CD4-positive, alpha-beta T cell treated with Interleukin-17A for 4 hours (primary cell): ENCODE results near the gene RPRML.
"Not testable (repeated sequence)": the region's sequence is repeated elsewhere in the genome, so short reads cannot be mapped to it uniquely, and the experiment has no call there.

Experiments used
- DNase-seq: peaks from one replicate; pipeline ENCODE4 v3.0.0-alpha.2; 2020; ENCODE audit warnings: mixed read lengths

RPRML gene

DNA sequence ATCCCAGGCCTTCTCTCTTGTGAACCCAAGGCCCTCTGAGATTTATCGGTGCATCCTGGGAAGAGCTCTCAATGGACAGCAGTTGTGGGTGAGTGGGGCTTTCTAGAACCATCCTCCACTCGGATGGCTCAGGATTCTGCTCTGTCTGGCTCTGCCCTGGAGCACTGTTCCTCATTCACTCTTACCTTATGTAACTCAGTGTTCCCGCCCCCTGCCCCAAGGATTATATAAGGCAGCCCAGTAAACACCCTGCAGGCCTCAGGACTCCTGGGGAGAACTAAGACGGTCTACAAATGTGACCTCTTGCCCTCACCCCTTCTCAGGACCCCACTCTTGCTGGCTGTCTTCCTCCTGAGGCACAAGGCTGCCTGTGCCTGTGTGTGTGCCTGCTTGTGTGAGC is 3.8 kb downstream of the RPRML start:
- DNase-seq: no peak

DNA sequence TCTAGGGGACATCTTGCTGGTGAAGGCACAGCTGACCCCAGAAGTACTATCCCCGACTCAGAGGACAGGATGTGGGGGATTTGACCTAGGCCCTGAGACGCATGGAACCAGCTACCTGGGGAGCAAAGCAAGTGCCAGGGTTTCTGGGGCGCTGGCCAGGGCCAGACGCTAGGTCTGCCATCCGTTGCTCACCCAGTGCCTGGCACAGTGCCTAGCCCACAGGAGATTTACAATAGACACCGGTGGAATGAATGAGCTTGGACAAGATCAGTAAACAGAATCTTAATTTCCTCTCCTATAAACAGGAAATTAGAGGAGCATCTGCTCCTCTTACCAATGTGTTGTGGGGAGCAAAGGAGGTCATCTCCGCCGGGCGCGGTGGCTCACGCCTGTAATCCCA is 5.0 kb downstream of the RPRML start:
- DNase-seq: no peak

DNA sequence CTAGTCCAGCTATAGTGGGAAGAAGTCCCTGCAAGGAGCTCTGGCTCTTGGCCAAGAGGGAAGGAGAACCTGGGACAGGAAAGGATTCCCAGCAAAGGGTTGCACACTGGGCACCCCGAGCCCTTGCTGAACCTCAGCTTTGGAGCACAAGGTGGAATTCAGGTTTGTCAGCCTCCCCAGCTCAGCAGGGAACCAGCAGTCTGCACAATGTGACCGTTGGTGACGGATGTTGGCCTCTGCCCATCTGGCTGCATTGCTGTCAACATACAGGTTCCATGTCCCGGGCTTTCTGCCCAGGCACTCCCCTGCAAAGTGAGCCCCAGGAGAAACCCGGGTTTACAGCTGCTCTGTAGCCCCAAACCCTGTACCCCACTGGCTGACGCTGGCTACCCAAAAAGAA is 6.7 kb downstream of the RPRML start:
- no peak for DNase-seq

DNA sequence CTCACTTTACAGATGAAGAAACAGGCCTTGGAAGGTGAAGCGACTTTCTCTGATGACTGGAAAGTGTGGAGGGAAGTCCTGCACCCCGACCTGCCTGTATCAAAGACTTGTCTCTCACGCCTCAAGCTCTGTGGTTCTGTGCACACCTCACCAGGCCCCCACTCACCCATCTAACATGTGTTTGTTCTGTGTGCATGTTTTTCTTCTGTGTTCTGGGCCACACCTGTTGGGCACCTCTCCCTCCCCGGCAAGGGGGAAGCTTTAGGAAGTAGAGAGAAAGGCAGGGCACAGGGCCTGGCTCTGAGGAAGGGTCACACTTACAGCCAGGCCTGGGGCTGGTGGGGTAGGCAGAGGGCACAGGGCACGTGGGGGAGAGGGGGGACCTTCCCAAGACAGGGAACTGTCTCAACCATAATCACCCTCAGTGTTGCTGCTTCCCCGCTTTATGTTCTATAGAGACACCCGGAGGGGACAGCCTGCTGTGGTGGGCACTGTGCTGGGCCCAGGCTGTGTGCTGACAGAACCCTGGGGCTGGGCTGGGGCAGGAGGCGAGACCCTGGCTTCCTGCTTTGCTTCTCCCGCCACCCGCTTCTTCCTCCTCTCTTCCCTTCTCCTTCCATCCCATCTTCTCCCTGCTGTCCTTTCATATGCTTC is 7.3 kb downstream of the RPRML start:
- DNase-seq: no peak

DNA sequence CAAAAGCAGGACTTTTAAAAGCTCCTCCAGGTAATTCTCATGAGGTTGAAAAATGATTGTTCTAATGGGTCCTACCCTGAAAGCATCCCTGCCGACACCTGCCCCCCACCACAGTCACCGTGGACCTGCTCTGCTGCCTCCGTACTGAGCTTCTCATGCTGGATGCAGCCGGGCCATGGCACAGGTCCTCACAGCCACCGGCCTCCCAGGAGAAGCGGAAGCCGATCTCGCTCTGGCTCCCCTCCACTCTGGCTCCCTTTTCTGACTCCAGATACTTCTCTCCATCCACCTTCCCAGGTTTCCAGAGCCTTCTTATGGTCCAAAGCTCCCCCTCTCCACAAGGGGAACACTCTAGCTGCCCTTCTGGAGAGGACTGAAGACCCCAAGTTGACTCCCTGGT is 10.2 kb downstream of the RPRML start:
- no peak for DNase-seq

DNA sequence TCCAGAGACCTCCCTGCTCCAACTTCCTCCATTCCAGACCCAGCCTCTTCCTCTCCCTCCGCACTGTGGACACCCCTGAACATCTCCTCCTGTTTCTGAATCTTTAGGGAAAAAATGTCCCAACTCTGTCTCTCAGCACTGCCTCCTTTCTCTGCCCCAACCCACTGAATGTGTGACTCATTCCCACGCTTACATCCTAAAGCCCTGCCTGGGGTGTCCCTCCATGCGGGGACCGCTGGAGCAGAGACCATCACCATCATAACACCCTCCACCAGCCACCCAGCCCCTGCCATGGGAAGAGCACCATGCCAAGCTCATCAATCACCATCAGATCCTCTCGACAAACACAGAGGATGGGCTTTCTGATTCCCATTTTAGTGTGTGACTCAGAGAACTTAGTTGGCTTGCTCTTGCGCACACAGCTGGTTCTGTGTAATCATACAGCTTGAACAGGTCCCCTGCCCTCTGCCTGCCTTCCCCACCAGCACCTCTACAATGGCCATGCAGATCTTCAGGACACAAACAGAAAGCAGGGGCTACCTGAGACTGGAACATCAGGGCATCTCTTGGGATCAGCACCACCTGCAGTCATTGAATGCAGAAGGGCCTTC is 10.7 kb downstream of the RPRML start:
- DNase-seq: no peak

DNA sequence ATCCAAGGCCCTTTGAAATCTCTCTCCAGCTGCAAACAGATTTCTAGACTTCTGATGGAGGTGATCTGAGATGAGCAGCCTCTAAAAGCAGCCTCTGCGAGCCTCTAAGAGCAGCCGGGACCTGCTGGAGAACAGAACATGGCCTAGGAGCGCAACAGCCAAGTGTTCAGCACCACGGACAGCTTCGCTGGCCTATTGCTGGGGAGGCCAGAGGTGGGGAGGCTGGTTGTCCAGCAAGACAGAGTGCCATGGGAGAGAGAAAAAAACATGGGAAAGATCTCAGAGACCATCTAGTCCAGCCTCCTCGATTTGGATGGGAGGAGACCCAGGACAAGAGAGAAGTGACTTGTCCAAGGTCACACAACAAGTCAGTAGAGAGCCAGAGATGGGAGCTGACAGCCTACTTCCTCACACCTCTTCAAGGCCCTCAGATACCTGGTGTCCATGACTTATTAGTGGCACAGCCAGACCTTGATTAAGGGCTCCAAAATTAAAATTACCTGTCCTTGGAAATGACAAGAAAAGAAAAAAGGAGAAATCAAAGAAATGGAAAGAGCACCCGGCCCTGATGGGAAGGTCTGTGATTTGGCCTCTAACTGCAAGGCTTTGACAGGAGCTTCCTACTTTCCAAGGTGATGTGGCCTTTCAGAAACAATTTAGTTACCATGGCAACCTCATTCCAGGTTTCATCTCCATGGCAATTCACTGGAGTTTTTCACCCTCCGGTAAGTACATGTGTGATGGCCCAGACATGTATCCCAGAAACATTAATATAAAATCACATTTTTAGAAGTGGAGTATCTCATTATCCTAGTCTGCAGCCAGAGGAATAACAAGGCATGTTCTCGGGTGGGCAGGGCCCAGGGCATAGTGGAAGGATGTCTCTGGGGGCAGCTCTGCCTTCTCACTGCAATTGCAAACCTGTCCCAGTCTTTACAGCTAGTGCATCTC is 14.5 kb downstream of the RPRML start:
- no peak for DNase-seq

DNA sequence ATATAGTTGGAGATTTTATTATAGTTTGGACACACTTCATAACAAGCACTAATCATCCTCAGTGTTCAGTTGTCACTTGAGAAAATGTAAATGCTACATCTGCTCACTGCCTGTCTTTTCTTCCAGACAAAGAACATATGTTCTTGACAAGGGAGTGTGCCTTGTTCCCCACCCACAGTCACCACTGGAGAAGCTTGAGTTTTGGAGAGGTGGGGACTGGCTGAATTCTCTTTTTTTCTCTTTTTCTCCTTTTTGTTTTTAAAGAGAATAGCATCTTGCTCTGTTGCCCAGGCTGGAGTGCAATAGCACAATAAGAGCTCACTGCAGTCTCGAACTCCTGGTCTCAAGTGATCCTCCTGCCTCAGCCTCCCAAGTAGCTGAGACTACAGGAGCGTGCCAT is 15.5 kb downstream of the RPRML start:
- no peak for DNase-seq

DNA sequence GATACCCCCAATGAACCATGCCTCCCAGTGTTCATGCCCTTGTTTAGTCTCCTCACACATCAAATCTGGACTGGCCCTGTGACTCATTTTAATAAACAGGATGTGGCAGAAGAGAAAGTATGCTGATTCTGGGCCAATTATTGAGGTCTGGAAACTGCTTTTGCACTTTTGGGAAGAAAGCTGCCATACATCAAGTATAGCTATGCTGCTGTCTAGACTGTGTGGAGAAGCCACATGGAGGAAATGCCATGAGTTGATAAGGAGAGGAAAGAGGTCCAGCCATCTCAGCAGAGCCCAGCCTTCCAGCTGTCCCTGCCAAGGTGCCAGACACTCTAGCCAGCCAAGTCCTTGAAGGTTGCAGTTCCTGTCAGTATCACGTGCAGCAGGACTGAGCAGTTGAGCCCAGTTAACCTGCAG is 16.7 kb downstream of the RPRML start:
- no peak for DNase-seq

DNA sequence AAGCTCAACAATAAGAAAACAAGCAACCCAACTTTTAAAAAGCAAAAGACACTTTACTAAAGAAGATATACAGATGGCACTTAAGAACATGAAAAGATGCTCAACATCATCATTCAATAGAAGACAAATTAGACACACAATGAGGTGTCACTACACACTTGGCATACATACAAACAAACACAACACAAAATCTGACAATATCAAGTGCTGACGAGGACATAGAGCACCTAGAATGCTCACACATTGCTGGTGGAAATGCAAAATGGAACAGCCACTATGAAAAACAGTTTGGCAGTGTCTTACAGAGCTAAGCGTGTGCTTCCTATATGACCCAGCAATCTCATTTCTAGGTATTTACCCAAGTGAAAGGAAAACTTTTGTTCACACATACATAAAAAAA is 18.9 kb downstream of the RPRML start:
- DNase-seq: no peak

DNA sequence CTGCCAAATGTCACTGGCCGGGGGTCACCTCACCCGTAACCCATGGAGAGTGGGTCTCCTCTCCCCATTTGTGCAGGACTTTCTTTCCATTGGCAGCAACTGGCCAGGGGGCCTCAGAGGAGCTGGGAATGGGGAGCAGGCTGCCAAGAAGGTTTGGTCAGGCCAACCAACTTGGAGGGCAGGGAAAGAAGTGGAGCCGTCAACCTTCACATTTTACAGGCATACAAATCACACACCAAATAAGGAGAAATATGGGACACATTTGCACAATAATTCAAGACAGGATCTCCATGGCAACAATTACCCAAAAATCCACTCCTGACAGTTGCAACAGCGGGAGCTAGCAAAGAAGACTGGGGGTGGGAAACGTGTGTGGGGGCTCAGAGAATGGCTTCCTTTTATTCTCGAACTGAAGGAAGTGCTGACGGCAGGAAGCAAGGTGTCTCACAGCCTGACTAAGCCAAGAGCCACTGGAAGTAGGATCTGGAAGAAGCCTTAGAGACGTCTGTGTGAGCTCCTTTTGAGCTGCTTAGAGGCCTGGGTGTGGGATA is 20.9 kb downstream of the RPRML start:
- DNase-seq: no peak

DNA sequence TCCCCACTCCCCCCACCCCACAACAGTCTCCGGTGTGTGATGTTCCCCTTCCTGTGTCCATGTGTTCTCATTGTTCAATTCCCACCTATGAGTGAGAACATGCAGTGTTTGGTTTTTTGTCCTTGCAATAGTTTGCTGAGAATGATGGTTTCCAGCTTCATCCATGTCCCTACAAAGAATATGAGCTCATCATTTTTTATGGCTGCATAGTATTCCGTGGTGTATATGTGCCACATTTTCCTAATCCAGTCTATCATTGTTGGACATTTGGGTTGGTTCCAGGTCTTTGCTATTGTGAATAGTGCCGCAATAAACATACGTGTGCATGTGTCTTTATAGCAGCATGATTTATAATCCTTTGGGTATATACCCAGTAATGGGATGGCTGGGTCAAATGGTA is 25.9 kb downstream of the RPRML start:
- DNase-seq: not testable (repeated sequence)

DNA sequence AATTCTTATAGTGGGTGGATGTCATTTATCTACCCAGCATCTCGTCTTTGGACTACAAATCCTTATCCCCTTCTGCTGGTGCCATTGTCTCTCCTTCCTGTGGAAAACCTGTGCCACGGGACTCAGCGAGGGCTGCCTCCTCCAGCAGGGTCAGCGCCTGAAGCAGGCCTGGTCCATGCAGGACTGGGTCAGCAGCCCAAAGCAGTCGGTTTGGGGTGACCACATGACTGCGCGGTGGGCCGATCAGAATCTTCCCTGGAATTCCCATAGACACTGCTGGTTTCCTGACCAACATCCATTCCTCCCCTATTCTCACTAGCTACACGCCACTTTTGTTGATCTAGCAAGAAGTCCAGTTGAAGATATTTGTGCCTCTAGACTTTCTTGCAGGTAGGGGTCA is 26.9 kb downstream of the RPRML start:
- no peak for DNase-seq

DNA sequence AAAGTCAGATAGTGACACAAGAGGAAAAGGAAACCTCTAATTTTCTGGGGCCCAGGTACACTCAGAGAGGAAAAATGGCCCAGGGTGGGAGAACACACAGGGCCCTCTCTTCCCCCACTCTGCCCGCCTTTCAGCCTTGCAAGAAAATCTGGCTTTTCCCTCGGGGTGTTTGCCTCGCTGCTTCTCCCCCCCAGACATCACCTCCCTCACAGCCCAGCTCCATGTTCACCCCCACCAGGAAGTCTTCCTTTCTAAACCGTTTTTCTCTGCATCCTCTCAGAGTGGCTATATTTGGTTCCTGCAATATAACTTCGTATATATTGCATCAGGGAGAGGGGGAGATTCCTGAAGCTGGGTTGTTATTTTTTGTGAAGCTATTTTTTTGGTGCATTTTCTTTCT is 27.3 kb downstream of the RPRML start:
- DNase-seq: no peak

DNA sequence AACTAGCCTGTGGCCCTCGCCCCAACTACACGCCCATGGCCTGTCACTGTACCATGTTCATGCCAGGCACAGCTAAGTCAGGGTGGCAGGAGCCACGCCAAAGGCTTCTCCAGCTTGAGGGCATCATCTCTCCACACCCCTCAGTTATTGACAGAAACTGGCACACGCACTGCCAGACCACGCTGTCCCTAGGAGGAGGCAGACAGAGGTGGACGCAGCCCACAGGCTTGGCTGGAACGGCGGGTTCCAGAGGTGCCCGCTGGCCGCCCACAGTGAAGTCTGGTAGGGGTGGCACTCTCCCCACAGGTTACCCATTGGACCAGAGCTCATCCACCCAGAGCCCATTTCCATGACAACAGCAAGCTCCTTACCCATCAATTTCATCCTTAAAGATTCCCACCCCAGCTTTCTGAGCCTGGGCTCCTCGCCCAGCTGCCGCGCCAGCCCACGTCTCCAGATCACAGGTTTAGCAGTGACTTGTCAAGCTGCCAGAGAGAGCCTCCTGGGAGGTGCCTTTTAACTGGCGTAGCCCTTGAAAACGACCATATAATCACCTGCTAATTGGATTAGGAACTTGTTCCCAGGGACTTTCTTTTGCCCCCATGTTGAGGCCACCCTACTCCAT is 27.9 kb downstream of the RPRML start:
- DNase-seq: no peak

DNA sequence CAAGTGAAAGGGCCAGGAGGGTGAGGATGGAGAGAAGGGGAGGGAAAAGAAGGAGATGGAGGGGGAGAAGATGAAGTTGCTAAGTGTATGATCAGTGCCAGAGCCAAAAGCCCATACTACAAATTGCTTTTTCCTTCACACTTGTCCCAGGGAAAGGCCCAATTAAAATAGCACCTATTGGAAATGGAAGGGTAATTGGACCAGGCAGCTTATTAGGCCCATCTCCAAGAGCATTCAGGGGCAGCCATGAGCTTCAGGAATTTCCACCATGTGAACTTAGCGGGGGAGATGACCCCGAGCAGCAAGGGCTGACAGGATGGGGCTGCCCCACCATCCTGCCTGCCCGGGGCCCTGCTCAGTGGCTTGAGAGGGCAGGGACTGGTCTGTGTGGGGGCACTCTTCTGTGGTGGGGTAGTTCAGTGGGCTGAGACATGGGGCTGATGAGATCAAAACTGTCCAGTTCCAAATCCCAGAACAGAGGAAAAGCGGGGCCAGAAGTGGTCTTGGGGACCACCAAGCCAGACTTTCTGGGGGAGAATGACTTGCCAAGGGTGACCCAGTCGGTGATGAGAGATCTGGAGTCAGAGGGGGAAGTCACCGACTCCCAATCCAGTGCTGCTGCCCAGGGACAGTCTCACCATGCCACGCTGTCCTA is 28.6 kb downstream of the RPRML start:
- no peak for DNase-seq

DNA sequence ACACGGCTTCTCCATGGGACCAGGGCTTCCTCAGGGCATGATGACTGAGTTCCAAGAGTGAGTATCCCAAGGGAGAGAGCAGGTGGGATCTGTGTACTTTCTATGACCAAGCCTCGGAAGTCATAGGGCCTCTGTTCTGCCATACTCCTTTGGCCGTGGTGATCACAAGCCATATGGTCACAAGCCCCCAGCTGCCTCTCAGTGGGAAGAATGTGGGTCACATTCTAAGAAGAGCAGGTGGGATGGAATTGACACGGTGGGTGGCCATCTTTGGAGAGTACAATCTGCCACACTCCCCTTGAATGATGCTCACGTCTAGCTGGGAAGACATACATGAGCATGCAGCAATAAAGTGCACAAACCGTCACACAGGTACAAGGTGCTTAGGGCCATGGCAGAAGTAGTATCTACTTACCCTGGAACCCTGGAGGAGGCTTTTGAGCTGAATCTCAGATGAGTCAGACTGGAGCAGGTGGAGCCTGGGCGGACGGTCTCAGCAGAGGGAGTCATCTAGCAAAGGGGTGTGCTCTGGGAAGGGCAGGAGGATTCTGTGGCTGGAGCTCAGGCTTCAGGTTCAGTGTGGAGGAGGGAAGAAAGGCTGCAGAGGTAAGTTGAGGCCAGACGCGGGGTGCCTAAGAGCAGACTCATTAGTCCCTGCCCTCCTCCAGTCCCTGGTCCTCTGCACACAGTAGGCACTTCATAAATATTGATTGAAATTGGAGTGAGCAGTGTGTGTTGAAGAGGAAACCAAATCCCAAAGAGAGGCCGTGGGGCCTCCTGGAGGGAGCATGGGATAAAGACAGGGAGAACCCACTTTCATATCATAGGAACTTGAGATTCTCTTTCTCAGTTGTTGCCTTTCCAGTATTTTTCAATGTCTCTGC is 29.5 kb downstream of the RPRML start:
- DNase-seq: no peak

DNA sequence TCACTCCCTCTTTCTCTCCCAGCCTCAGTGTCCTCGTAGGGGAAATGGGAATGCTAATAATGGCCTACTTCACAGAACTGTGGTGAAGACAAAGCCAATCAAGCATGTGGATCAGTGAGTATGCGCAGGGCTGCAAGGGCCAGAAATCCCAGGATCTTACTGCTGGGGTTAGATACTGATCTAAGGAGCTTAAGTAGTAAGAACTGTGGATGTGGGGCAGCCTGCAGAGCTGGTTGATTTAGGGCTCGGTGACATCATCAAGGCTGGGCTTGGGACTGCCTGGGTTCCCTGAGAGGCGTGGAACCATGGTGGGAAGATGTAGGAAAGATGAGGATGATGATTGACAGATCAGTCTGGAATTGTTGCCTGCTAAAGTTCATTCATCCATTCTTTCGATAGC is 30.5 kb downstream of the RPRML start:
- DNase-seq: no peak

DNA sequence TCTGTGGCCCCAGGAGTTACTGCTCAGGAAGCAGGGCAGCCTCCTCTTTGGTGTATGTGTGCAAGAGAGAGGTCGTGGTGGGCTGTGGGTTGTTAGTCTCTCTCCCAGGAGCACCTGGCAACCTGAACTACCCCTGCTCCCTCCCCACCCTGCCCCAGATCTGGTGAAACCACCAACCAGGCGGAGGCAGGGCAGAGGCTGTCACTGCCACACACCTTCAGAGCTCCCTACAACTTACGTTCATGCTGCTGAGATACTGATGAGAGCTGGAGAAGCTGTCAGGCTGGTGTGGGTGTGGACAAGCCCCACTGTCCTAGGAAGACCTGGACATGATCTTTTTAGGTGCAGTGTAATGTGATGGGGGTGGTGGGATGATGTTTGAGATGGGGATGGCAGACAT is 31.8 kb downstream of the RPRML start:
- DNase-seq: no peak

DNA sequence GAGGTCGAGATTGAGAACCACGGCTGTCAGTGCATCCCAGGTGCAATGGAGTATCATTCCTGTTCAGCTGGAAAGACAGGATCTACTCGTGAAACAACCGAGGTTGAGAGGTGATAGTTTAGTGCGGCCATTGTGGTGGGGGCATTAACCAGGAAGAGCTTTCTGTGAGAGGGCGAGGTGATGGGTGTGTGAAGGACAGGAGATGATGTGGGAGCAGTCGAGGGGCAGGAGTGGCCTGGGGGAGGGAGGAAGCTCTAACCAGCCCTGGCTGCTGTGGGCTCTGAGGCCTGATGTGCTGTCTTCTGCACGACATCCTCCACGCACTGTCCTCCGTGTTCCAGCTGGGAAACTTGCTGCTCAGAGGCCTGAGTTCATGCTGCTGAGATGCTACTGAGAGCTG is 34.1 kb downstream of the RPRML start:
- DNase-seq: no peak
